ENCODE data around the gene VAV2. TPM values are rescaled to one million over a fixed set of nuclear protein-coding genes. Genes with fewer than 3 reads are reported as not detected.

Gene VAV2
- total RNA-seq, 3 donors from 2014 or later = 29.4 to 34.8 (median 34.5) TPM

DNA sequence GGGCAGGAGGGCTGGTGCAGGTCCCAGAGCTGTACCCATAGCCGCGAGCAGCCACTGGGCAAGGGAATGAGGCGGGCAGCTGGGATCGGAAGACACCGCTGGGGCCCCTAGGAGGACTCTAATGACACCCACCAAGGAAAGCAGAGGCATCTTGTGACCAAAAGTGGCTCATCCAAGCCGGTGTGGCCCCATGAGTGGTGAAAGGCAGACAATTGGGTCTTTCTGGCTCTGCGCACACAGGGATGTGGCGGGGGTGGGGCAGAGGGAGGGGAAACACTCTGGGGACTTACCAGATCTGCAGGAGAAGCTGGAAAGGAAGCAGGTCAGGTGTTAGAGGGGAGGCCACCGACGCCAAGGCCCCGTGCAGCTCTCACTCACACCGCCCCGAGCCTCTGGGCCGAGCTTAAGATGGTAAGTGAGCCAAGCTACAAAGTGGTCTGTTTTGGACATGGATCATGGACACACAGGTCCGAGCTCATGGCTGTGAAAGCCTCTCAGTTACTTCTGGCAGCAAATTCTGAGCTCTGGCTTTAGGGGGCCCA lies 211.6 kb downstream of the VAV2 start:
- ATAC-seq = no peak
- TF ChIP-seq, protein P1, sequence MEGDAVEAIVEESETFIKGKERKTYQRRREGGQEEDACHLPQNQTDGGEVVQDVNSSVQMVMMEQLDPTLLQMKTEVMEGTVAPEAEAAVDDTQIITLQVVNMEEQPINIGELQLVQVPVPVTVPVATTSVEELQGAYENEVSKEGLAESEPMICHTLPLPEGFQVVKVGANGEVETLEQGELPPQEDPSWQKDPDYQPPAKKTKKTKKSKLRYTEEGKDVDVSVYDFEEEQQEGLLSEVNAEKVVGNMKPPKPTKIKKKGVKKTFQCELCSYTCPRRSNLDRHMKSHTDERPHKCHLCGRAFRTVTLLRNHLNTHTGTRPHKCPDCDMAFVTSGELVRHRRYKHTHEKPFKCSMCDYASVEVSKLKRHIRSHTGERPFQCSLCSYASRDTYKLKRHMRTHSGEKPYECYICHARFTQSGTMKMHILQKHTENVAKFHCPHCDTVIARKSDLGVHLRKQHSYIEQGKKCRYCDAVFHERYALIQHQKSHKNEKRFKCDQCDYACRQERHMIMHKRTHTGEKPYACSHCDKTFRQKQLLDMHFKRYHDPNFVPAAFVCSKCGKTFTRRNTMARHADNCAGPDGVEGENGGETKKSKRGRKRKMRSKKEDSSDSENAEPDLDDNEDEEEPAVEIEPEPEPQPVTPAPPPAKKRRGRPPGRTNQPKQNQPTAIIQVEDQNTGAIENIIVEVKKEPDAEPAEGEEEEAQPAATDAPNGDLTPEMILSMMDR (IDR thresholded peaks at IDR 0.05) = no peak
- no peak overlapping the region for H3K4me3 ChIP-seq
- peak in 2 of 3 donors; percentile 16 to 30 for DNase-seq
- H3K36me3 ChIP-seq (ENCODE audit: low read depth) = no peaks in the 10 kb centered on the region
- intact Hi-C loops (cut with DNase I, micrococcal nuclease) = no loop called here
- no peaks in the 10 kb centered on the region for H3K9me3 ChIP-seq
- no peaks in the 10 kb centered on the region for H3K4me1 ChIP-seq (ENCODE audit: low read depth)

DNA sequence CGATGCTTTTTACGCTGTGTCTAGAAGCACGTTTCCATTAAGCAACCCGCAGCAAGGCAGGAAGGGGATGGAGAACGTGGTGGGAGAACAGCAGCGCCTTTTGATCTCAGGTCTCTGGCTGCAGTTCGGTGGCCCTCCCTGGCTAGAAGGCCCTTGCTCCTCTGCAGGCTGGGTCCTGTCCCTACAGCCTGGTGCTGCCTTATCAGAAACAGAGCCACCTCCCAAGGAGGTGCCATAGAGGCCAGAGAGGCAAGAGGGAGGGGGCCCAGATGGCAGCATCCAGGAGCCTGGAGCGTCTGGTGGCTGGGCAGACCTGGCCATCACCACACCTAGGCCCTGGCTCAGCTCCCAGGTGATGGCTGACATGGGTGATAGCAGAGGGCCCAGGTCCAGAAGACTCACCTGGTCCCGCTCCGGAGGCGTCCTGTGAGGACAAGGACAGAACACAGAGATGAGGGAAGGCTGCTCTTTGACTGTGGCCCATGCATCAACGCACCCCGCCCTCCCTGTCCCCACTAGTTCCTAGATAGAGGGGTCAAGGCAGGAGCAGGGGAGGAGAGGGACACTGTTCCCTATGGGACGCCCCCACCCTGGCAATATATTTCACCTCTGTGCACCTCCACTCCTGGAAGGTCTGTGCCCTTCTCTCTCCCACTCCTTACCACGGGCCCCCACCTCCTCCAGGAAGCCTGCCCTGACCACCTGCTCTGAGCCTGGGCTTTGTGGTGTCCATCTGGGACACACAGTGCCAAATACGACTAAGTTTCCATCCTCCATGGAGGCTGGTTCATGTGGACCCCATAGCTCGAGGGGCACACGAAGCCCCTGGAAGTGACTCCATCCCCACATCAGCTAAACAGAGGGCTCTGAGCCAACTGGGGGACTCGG lies 212.4 kb downstream of the VAV2 start:
- no peak overlapping the region for H3K4me3 ChIP-seq
- H3K36me3 ChIP-seq (ENCODE audit: low read depth) = no peaks in the 10 kb centered on the region
- peak in 2 of 3 donors; percentile 23 to 31 for DNase-seq
- ATAC-seq = no peak
- intact Hi-C loops (cut with DNase I, micrococcal nuclease) = no loop called here
- no peaks in the 10 kb centered on the region for H3K4me1 ChIP-seq (ENCODE audit: low read depth)
- TF ChIP-seq, protein P1 (IDR thresholded peaks at IDR 0.05) = no peak
- H3K9me3 ChIP-seq = peaks cover 3% of the 10 kb centered on the region

DNA sequence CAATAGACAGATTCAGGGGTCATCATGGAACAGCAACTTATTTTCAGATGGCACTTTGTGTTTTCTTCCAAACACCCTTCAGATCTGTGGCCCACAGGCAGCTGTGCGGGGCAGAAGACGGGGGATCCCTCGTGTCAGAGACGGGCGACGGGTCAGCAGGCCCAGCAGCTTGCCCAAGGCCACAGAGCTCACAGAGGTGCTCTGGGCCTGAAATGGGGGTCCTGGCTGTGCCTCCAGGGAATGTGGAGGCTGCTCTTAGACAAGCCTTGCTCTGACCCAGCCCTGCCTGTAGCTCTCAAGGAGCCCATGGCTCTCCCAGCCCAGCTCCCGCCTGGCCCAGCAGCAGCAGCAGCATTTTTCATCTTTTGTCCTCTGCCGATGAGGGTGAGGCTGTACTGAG lies 213.0 kb downstream of the VAV2 start:
- peaks cover 9% of the 10 kb centered on the region for H3K9me3 ChIP-seq
- ATAC-seq (no peak), DNase-seq (peak in 2 of 3 donors; percentile 14 to 37)
- H3K36me3 ChIP-seq (ENCODE audit: low read depth) = peaks cover 3% of the 10 kb centered on the region
- intact Hi-C loops (cut with DNase I, micrococcal nuclease) = no loop called here
- H3K4me1 ChIP-seq (ENCODE audit: low read depth) = no peaks in the 10 kb centered on the region
- TF ChIP-seq, protein P1 (IDR thresholded peaks at IDR 0.05) = no peak
- H3K4me3 ChIP-seq = no peak overlapping the region

DNA sequence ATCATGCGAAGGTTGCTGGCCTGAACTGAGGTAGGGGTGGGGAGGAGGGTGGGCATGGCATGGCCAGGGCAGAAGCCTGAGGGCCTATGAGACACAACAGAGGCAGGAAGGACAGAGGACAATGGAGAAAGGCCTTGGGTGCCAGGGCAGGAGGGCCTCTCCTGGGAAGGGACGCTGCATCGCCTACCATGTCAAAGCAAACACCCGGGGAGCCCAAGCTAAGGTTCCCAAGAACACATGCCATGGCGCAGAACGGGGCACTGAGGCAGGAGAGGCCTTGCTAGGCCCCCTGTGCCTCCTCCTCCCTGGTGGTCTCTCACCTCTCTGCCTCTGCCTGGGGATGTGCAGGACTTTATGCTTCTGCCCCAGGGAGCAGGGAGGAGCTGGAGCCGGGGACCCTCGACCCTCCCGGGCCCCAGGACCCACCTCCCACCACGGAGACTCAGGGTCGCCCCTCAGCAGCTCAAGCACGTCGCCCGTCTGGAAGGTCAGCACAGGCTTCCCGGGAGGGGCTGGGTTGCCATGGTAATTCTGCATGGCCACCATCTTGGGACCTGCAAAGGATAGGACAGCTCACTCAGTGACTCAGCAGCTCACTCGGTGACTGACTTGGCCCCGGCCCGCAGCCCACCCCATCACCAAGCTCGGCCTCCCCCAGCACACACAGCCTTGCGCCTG lies 213.6 kb downstream of the VAV2 start:
- intact Hi-C loops (cut with DNase I, micrococcal nuclease) = no loop called here
- no peaks in the 10 kb centered on the region for H3K4me1 ChIP-seq (ENCODE audit: low read depth)
- peaks cover 3% of the 10 kb centered on the region for H3K36me3 ChIP-seq (ENCODE audit: low read depth)
- ATAC-seq (no peak), DNase-seq (peak in 2 of 3 donors; percentile 16 to 40)
- no peak overlapping the region for H3K4me3 ChIP-seq
- H3K9me3 ChIP-seq = peaks cover 13% of the 10 kb centered on the region
- TF ChIP-seq, protein P1 (IDR thresholded peaks at IDR 0.05) = no peak

DNA sequence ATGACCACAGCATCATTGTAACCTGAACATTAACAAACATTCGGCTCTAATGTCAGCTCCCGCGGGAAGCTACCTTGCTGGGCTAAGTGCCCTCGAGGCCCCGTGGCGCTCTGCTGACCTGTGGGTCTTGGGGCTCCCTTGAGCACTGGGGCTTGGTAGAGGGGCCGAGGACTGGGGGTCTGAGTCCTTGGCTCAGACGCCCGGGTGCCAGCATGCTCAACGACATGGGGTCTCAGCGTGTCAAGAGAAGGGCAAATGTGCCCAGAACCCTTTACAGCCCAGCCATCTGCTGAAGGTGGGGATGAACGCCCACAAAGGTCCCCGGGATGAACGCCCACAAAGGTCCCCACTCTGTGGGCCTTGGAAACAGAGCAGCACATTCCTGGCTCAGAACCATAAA lies 214.3 kb downstream of the VAV2 start:
- H3K4me3 ChIP-seq = no peak overlapping the region
- no peaks in the 10 kb centered on the region for H3K4me1 ChIP-seq (ENCODE audit: low read depth)
- ATAC-seq = no peak
- H3K9me3 ChIP-seq = peaks cover 13% of the 10 kb centered on the region
- TF ChIP-seq, protein P1 (IDR thresholded peaks at IDR 0.05) = no peak
- peaks cover 3% of the 10 kb centered on the region for H3K36me3 ChIP-seq (ENCODE audit: low read depth)
- intact Hi-C loops (cut with DNase I, micrococcal nuclease) = no loop called here
- peak in 2 of 3 donors; percentile 12 to 27 for DNase-seq
